ENCODE measurements around the gene RITA1.

GRCh38 chr12:113152835-113153814, 32.4 kb upstream of the RITA1 start:
- TF ChIP-seq CTCF (IDR thresholded peaks at IDR 0.05; ENCODE audit: poor library complexity) (peak; percentile 52), EZH2 (IDR thresholded peaks at IDR 0.05; ENCODE audit: borderline replicate concordance) (no peak), EZH2phosphoT487 (IDR thresholded peaks at IDR 0.05; ENCODE audit: low read depth, severe bottlenecking, unreplicated experiment) (no peak)
